T-helper 1 cell treated with Interleukin-12 subunit alpha and Interleukin-12 subunit beta and Interleukin-4 antibody, amounts not matched to agents 30 ng/mL and 1 ng/mL, for 36 hours (primary cell): ENCODE measurements around the gene DLX4. TPM values are rescaled to one million over a fixed set of nuclear protein-coding genes. Genes with fewer than 3 reads are reported as not detected.

Experiments used
- intact Hi-C: fragments of 100-400 bp; cut with micrococcal nuclease; formaldehyde crosslinking; loops from one replicate; pipeline ENCODE4 v1.15.1; 2024
- total RNA-seq: library from RNA; stranded (reverse); gene quantifications from 2 replicates; pipeline ENCODE4 v1.2.3, GENCODE V29; 2022

The DLX4 gene
- total RNA-seq, 1 donor from 2014 or later, result not detected

GRCh38 chr17:49946964-49947584 is 21.9 kb upstream of the DLX4 start:
- intact Hi-C loops, result no loop called here

- intact Hi-C loops, result loop anchor here (5.0 kb wide), 2 partner anchors 87 to 382 kb away; no protein-coding TSS in a partner anchor
These were observed 19.4 kb upstream of the DLX4 start for GRCh38 chr17:49949634-49950033.

GRCh38 chr17:49951362-49952082 is 17.5 kb upstream of the DLX4 start:
- intact Hi-C loops, result loop anchor here (1.0 to 5.0 kb wide), 4 partner anchors 47 to 384 kb away; no protein-coding TSS in a partner anchor

- intact Hi-C loops, result loop anchor here (1.0 to 5.0 kb wide), 4 partner anchors 46 to 385 kb away; no protein-coding TSS in a partner anchor
These were observed 16.6 kb upstream of the DLX4 start for GRCh38 chr17:49952209-49952911.

- intact Hi-C loops, result loop anchor here (1.0 to 5.0 kb wide), 4 partner anchors 45 to 386 kb away; no protein-coding TSS in a partner anchor
These were observed 16.0 kb upstream of the DLX4 start for GRCh38 chr17:49952912-49953497.

- intact Hi-C loops, result no loop called here
These were observed 13.8 kb upstream of the DLX4 start for GRCh38 chr17:49955157-49955556.

GRCh38 chr17:49956780-49957179 is 12.2 kb upstream of the DLX4 start:
- intact Hi-C loops, result no loop called here

GRCh38 chr17:49957350-49957749 is 11.6 kb upstream of the DLX4 start:
- intact Hi-C loops, result no loop called here

- intact Hi-C loops, result no loop called here
These were observed 10.3 kb upstream of the DLX4 start for GRCh38 chr17:49958723-49959122.

- intact Hi-C loops, result no loop called here
These were observed 9.6 kb upstream of the DLX4 start for GRCh38 chr17:49959183-49959935.

GRCh38 chr17:49962599-49963308 is 6.2 kb upstream of the DLX4 start:
- intact Hi-C loops, result no loop called here

GRCh38 chr17:49963309-49963625 is 5.7 kb upstream of the DLX4 start:
- intact Hi-C loops, result no loop called here

- intact Hi-C loops, result no loop called here
These were observed 5.2 kb upstream of the DLX4 start for GRCh38 chr17:49963626-49964302.

GRCh38 chr17:49964303-49964768 is 4.7 kb upstream of the DLX4 start:
- intact Hi-C loops, result no loop called here

- intact Hi-C loops, result loop anchor here (5.0 kb wide), 2 partner anchors 968 to 1243 kb away; partner anchors contain the start of genes IGF2BP1, PRAC1 and PRAC2
These were observed 4.0 kb upstream of the DLX4 start for GRCh38 chr17:49964769-49965523.

GRCh38 chr17:49965524-49965909 is 3.5 kb upstream of the DLX4 start:
- intact Hi-C loops, result loop anchor here (5.0 kb wide), 2 partner anchors 968 to 1243 kb away; partner anchors contain the start of genes IGF2BP1, PRAC1 and PRAC2

- intact Hi-C loops, result loop anchor here (5.0 kb wide), 2 partner anchors 969 to 1244 kb away; partner anchors contain the start of genes IGF2BP1, PRAC1 and PRAC2
These were observed 2.2 kb upstream of the DLX4 start for GRCh38 chr17:49966767-49967166.

- intact Hi-C loops, result loop anchor here (5.0 kb wide), 2 partner anchors 970 to 1245 kb away; partner anchors contain the start of genes IGF2BP1, PRAC1 and PRAC2
These were observed 1.8 kb upstream of the DLX4 start for GRCh38 chr17:49967205-49967604.
